ENCODE results near the gene NPRL2. TPM values are rescaled to one million over a fixed set of nuclear protein-coding genes. Genes with fewer than 3 reads are reported as not detected.
A peak's percentile ranks its signal among the peaks of the same experiment; 100 is the strongest.

The NPRL2 gene
- total RNA-seq, 1 experiment from 2014 or later, result 29.8 TPM

- POLR2A ChIA-PET, result no interaction called here
Observed at GRCh38 chr3:50370594-50370993, 20.0 kb upstream of the NPRL2 start.

DNA sequence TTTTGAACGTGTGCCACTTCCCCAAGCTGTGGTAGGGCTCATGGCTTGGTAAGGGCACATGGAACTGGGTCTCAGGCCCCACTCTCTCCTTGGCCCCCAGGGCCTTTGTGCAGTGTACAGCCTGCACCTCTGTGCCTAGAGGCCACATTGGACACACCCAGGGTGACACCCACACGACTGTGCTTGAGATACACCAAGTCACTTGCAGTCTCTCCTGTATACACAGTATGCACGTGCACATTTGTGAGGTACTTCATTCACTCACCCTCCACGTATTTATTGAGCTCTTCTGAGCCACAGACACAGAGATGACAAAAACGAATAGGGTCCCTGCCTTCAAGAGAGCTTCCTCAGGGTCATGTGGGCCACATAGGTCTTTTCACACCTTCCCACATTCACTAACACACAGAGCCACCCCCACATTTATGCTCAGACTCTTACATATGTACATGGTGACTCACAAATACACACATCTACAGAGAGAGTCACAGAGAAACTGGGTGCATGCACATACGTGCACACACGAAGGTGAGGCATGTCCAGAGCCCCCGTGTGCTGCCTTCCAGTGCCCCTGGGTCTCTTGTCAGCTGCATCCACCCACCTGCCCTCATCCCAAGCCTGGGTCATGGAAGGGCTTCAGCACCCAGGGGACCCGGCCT lies 18.6 kb upstream of the NPRL2 start:
- CTCF ChIA-PET, result no interaction called here
- no peak overlapping the region for H3K27ac Mint-ChIP-seq (ENCODE audit: unreplicated experiment)

More at GRCh38 chr3:50370594-50370993, 20.0 kb upstream of the NPRL2 start:
- Mint-ChIP-seq H3K9me3 (ENCODE audit: unreplicated experiment) (no peaks in the 10 kb centered on the region), H3K27ac (ENCODE audit: unreplicated experiment) (no peak overlapping the region), H3K4me3 (ENCODE audit: unreplicated experiment) (no peak overlapping the region), H3K27me3 (ENCODE audit: insufficient read depth, unreplicated experiment) (peaks cover 15% of the 10 kb centered on the region), H3K36me3 (ENCODE audit: insufficient read depth, unreplicated experiment) (no peaks in the 10 kb centered on the region), H3K4me1 (ENCODE audit: low read depth, unreplicated experiment) (no peaks in the 10 kb centered on the region)
- no peak overlapping the region for H3K4me3 ChIP-seq (ENCODE audit: low read depth, low read length)
- BruUV-seq (replicated peaks), result no TSS peak
- no peaks in the 10 kb centered on the region for H3K36me3 ChIP-seq (ENCODE audit: control insufficient read depth, insufficient read depth, low read length)
- CTCF ChIA-PET, result interaction anchor here (0.6 to 1.0 kb wide), 4 partner anchors 11 to 241 kb away, joined by 3 to 14 read pairs (median 4); partner anchors contain the start of gene CISH
- no peaks in the 10 kb centered on the region for H3K27me3 ChIP-seq (replicated peaks; ENCODE audit: control insufficient read depth, insufficient read depth, low read length)
- DNase-seq, result peak in 1 of 2 experiments; percentile 28
- H3K9me3 ChIP-seq, result no peaks in the 10 kb centered on the region
- 0 out of 2 replicates have a peak, but pooled peaks cover 2% of the 10 kb centered on the region for H3K4me1 ChIP-seq
- TF ChIP-seq CTCF (IDR thresholded peaks at IDR 0.05; ENCODE audit: insufficient read depth in 1 of 2, low read depth in 1 of 2, low read length in 1 of 2, severe bottlenecking in 1 of 2, unreplicated experiment in 1 of 2), result no peak
- intact Hi-C loops (cut with micrococcal nuclease; ENCODE audit: unreplicated experiment), result no loop called here

GRCh38 chr3:50365842-50366220 lies 15.3 kb upstream of the NPRL2 start:
- H3K27ac Mint-ChIP-seq (ENCODE audit: unreplicated experiment), result no peak overlapping the region
- ChIA-PET POLR2A (interaction anchor here (0.5 to 1.6 kb wide), 4 partner anchors 15 to 1619 kb away, joined by 3 to 9 read pairs (median 5); partner anchors contain the start of genes CYB561D2 and NPRL2), CTCF (interaction anchor here (1.0 to 1.4 kb wide), 2 partner anchors 15 to 177 kb away, joined by 4 to 7 read pairs; partner anchors contain the start of genes CYB561D2 and NPRL2)
- H3K4me3 Mint-ChIP-seq (ENCODE audit: unreplicated experiment), result peak overlapping the region; percentile 72
- H3K4me3 ChIP-seq (ENCODE audit: low read depth, low read length), result peak overlapping the region; percentile 66
- no peaks in the 10 kb centered on the region for H3K4me1 Mint-ChIP-seq (ENCODE audit: low read depth, unreplicated experiment)
- H3K9me3 ChIP-seq, result no peaks in the 10 kb centered on the region
- DNase-seq, result no peak
- TF ChIP-seq CTCF (IDR thresholded peaks at IDR 0.05; ENCODE audit: insufficient read depth in 1 of 2, low read depth in 1 of 2, low read length in 1 of 2, severe bottlenecking in 1 of 2, unreplicated experiment in 1 of 2), result no peak
- H3K9me3 Mint-ChIP-seq (ENCODE audit: unreplicated experiment), result no peaks in the 10 kb centered on the region
- H3K4me1 ChIP-seq, result 0 out of 2 replicates have a peak, but pooled peaks cover 5% of the 10 kb centered on the region
- no peaks in the 10 kb centered on the region for H3K36me3 Mint-ChIP-seq (ENCODE audit: insufficient read depth, unreplicated experiment)
- intact Hi-C loops (cut with micrococcal nuclease; ENCODE audit: unreplicated experiment), result loop anchor here (2.0 kb wide), 1 partner anchor 19 kb away; no protein-coding TSS in a partner anchor
- no TSS peak for BruUV-seq (replicated peaks)
- no peaks in the 10 kb centered on the region for H3K36me3 ChIP-seq (ENCODE audit: control insufficient read depth, insufficient read depth, low read length)
- H3K27me3 ChIP-seq (replicated peaks; ENCODE audit: control insufficient read depth, insufficient read depth, low read length), result no peaks in the 10 kb centered on the region
- peaks cover 6% of the 10 kb centered on the region for H3K27me3 Mint-ChIP-seq (ENCODE audit: insufficient read depth, unreplicated experiment)

More for the DNA sequence above, 18.6 kb upstream of the NPRL2 start:
- no peaks in the 10 kb centered on the region for H3K36me3 ChIP-seq (ENCODE audit: control insufficient read depth, insufficient read depth, low read length)
- no peaks in the 10 kb centered on the region for H3K36me3 Mint-ChIP-seq (ENCODE audit: insufficient read depth, unreplicated experiment)
- no peak overlapping the region for H3K4me3 Mint-ChIP-seq (ENCODE audit: unreplicated experiment)
- H3K4me1 ChIP-seq, result 0 out of 2 replicates have a peak, but pooled peaks cover 5% of the 10 kb centered on the region
- no peak overlapping the region for H3K4me3 ChIP-seq (ENCODE audit: low read depth, low read length)
- POLR2A ChIA-PET, result no interaction called here
- no peaks in the 10 kb centered on the region for H3K4me1 Mint-ChIP-seq (ENCODE audit: low read depth, unreplicated experiment)
- H3K9me3 ChIP-seq, result no peaks in the 10 kb centered on the region
- peaks cover 15% of the 10 kb centered on the region for H3K27me3 Mint-ChIP-seq (ENCODE audit: insufficient read depth, unreplicated experiment)
- no peak for TF ChIP-seq CTCF (IDR thresholded peaks at IDR 0.05; ENCODE audit: insufficient read depth in 1 of 2, low read depth in 1 of 2, low read length in 1 of 2, severe bottlenecking in 1 of 2, unreplicated experiment in 1 of 2)
- no peaks in the 10 kb centered on the region for H3K27me3 ChIP-seq (replicated peaks; ENCODE audit: control insufficient read depth, insufficient read depth, low read length)
- DNase-seq, result no peak
- H3K9me3 Mint-ChIP-seq (ENCODE audit: unreplicated experiment), result no peaks in the 10 kb centered on the region
- intact Hi-C loops (cut with micrococcal nuclease; ENCODE audit: unreplicated experiment), result no loop called here
- no TSS peak for BruUV-seq (replicated peaks)
